ENCODE measurements around the gene IL17REL.
A peak's percentile ranks its signal among the peaks of the same experiment; 100 is the strongest.

IL17REL gene

GRCh38 chr22:49967706-49968208, 44.8 kb downstream of the IL17REL start:
- TF ChIP-seq JUND (IDR thresholded peaks at IDR 0.05; ENCODE audit: low read depth), result no peak
- in situ Hi-C loops (cut with HindIII; ENCODE audit: low pct_unique_long_range_greater_than_20kb, low sequenced_read_pairs), result no loop called here
- peak; percentile 56 to 73 for DNase-seq (ENCODE audit: low read depth in 1 of 2, low spot score in 1 of 2)

- no peak for TF ChIP-seq JUND (IDR thresholded peaks at IDR 0.05; ENCODE audit: low read depth)
- in situ Hi-C loops (cut with HindIII; ENCODE audit: low pct_unique_long_range_greater_than_20kb, low sequenced_read_pairs), result no loop called here
- no peak for DNase-seq (ENCODE audit: low read depth in 1 of 2, low spot score in 1 of 2)
Measured at GRCh38 chr22:49966774-49967705, 45.5 kb downstream of the IL17REL start.

- in situ Hi-C loops (cut with HindIII; ENCODE audit: low pct_unique_long_range_greater_than_20kb, low sequenced_read_pairs), result no loop called here
- TF ChIP-seq JUND (IDR thresholded peaks at IDR 0.05; ENCODE audit: low read depth), result no peak
- DNase-seq (ENCODE audit: low read depth in 1 of 2, low spot score in 1 of 2), result no peak
Measured at GRCh38 chr22:49966041-49966773, 46.4 kb downstream of the IL17REL start.

- TF ChIP-seq JUND (IDR thresholded peaks at IDR 0.05; ENCODE audit: low read depth), result no peak
- in situ Hi-C loops (cut with HindIII; ENCODE audit: low pct_unique_long_range_greater_than_20kb, low sequenced_read_pairs), result no loop called here
- no peak for DNase-seq (ENCODE audit: low read depth in 1 of 2, low spot score in 1 of 2)
Measured at GRCh38 chr22:49965091-49966040, 47.2 kb downstream of the IL17REL start.

- DNase-seq (ENCODE audit: low read depth in 1 of 2, low spot score in 1 of 2), result no peak
- in situ Hi-C loops (cut with HindIII; ENCODE audit: low pct_unique_long_range_greater_than_20kb, low sequenced_read_pairs), result no loop called here
- no peak for TF ChIP-seq JUND (IDR thresholded peaks at IDR 0.05; ENCODE audit: low read depth)
Measured at GRCh38 chr22:49964136-49965090, 48.2 kb downstream of the IL17REL start.

- in situ Hi-C loops (cut with HindIII; ENCODE audit: low pct_unique_long_range_greater_than_20kb, low sequenced_read_pairs), result no loop called here
- no peak for DNase-seq (ENCODE audit: low read depth in 1 of 2, low spot score in 1 of 2)
- TF ChIP-seq JUND (IDR thresholded peaks at IDR 0.05; ENCODE audit: low read depth), result no peak
Measured at GRCh38 chr22:49963647-49964026, 48.9 kb downstream of the IL17REL start.

GRCh38 chr22:49962751-49963646, 49.6 kb downstream of the IL17REL start:
- DNase-seq (ENCODE audit: low read depth in 1 of 2, low spot score in 1 of 2), result no peak
- in situ Hi-C loops (cut with HindIII; ENCODE audit: low pct_unique_long_range_greater_than_20kb, low sequenced_read_pairs), result no loop called here
- no peak for TF ChIP-seq JUND (IDR thresholded peaks at IDR 0.05; ENCODE audit: low read depth)

GRCh38 chr22:49962012-49962750, 50.4 kb downstream of the IL17REL start:
- TF ChIP-seq JUND (IDR thresholded peaks at IDR 0.05; ENCODE audit: low read depth), result no peak
- in situ Hi-C loops (cut with HindIII; ENCODE audit: low pct_unique_long_range_greater_than_20kb, low sequenced_read_pairs), result no loop called here
- peak; percentile 67 to 95 for DNase-seq (ENCODE audit: low read depth in 1 of 2, low spot score in 1 of 2)

- no peak for DNase-seq (ENCODE audit: low read depth in 1 of 2, low spot score in 1 of 2)
- no peak for TF ChIP-seq JUND (IDR thresholded peaks at IDR 0.05; ENCODE audit: low read depth)
- in situ Hi-C loops (cut with HindIII; ENCODE audit: low pct_unique_long_range_greater_than_20kb, low sequenced_read_pairs), result no loop called here
Measured at GRCh38 chr22:49961601-49962011, 51.0 kb downstream of the IL17REL start.
